GM23338 (cell line): Measurements from ENCODE around the gene UMODL1. TPM values are rescaled to one million over a fixed set of nuclear protein-coding genes. Genes with fewer than 3 reads are reported as not detected.

Experiments used
- ATAC-seq: fragments of 200-7000 bp; cut with Tn5 transposase; 3 replicates; pipeline ENCODE4 v1.9.1; 2020
- DNase-seq: peaks from one replicate; pipeline ENCODE4 v3.0.0-alpha.2; 2015; ENCODE audit warnings: low spot score
- H2AFZ ChIP-seq: fragments of 200-600 bp; sonication (generic); 2 replicates; pipeline ENCODE4 v1.8.0; 2016; ENCODE audit warnings: antibody characterized with exemption, mild to moderate bottlenecking, moderate library complexity
- H3F3A ChIP-seq: fragments of 200-600 bp; sonication (generic); replicated peaks from 2 replicates; pipeline ENCODE4 v1.8.0; 2017; ENCODE audit warnings: antibody characterized with exemption, mixed run types, low read depth
- H3K27ac ChIP-seq: fragments of 200-600 bp; sonication (generic); 2 replicates; pipeline ENCODE4 v1.6.1; 2016; ENCODE audit warnings: low read depth
- H3K27me3 ChIP-seq: fragments of 200-600 bp; sonication (generic); 2 replicates; pipeline ENCODE4 v1.8.0; 2016; ENCODE audit warnings: mild to moderate bottlenecking, mixed run types, moderate library complexity; ENCODE audit not compliant: insufficient read depth
- H3K36me3 ChIP-seq: fragments of 200-600 bp; sonication (generic); 2 replicates; pipeline ENCODE4 v1.8.0; 2016; ENCODE audit warnings: mild to moderate bottlenecking; ENCODE audit not compliant: insufficient read depth
- H3K4me1 ChIP-seq: fragments of 200-600 bp; sonication (generic); 2 replicates; pipeline ENCODE4 v1.8.0; 2016; ENCODE audit warnings: mild to moderate bottlenecking, moderate library complexity; ENCODE audit not compliant: insufficient read depth
- H3K4me2 ChIP-seq: fragments of 200-600 bp; sonication (generic); 2 replicates; pipeline ENCODE4 v1.7.1; 2017; ENCODE audit warnings: mixed run types
- H3K4me3 ChIP-seq: fragments of 200-600 bp; sonication (generic); 2 replicates; pipeline ENCODE4 v1.6.1; 2016; ENCODE audit warnings: mixed run types
- H3K79me2 ChIP-seq: fragments of 200-600 bp; sonication (generic); replicated peaks from 2 replicates; pipeline ENCODE4 v1.8.0; 2017; ENCODE audit warnings: mild to moderate bottlenecking; ENCODE audit not compliant: insufficient read depth
- H3K9me2 ChIP-seq: fragments of 200-600 bp; sonication (generic); 2 replicates; pipeline ENCODE4 v1.8.0; 2017; ENCODE audit not compliant: insufficient read depth
- H4K20me1 ChIP-seq: fragments of 200-600 bp; sonication (generic); replicated peaks from 2 replicates; pipeline ENCODE4 v1.8.0; 2017; ENCODE audit warnings: mild to moderate bottlenecking; ENCODE audit not compliant: insufficient read depth
- H3K27ac Mint-ChIP-seq: 2 replicates; pipeline ENCODE4 v1.8.0; 2020; ENCODE audit warnings: inconsistent platforms, mild to moderate bottlenecking, moderate library complexity, mixed read lengths
- H3K27me3 Mint-ChIP-seq: 3 replicates; pipeline ENCODE4 v1.8.0; 2022; ENCODE audit warnings: low read depth, mild to moderate bottlenecking, moderate library complexity, mixed read lengths, inconsistent platforms; ENCODE audit not compliant: insufficient read depth, poor library complexity
- H3K36me3 Mint-ChIP-seq: 3 replicates; pipeline ENCODE4 v1.8.0; 2021; ENCODE audit warnings: low read depth, mild to moderate bottlenecking, inconsistent platforms, moderate library complexity, mixed read lengths
- H3K4me1 Mint-ChIP-seq: 3 replicates; pipeline ENCODE4 v1.8.0; 2020; ENCODE audit warnings: mild to moderate bottlenecking, inconsistent platforms, mixed read lengths
- H3K4me3 Mint-ChIP-seq: 3 replicates; pipeline ENCODE4 v1.8.0; 2021; ENCODE audit warnings: moderate library complexity, mild to moderate bottlenecking, inconsistent platforms, mixed read lengths
- H3K9me3 Mint-ChIP-seq: 3 replicates; pipeline ENCODE4 v1.8.0; 2020; ENCODE audit warnings: moderate library complexity, mild to moderate bottlenecking, inconsistent platforms, mixed read lengths
- CREB1 ChIP-seq: fragments of 250-450 bp; sonication (Bioruptor Pico); IDR thresholded peaks from 2 replicates; pipeline ENCODE4 v1.5.0; 2020; ENCODE audit warnings: low read depth, mild to moderate bottlenecking, moderate library complexity
- EZH2 ChIP-seq: fragments of 200-600 bp; sonication (generic); IDR thresholded peaks from one replicate; pipeline ENCODE4 v1.8.0; 2017; ENCODE audit warnings: antibody characterized with exemption, mild to moderate bottlenecking, low read depth; ENCODE audit not compliant: unreplicated experiment
- EZH2phosphoT487 ChIP-seq: fragments of 200-600 bp; sonication (generic); IDR thresholded peaks from one replicate; pipeline ENCODE4 v1.8.1; 2018; ENCODE audit warnings: antibody characterized with exemption; ENCODE audit not compliant: unreplicated experiment
- JUNB ChIP-seq: IDR thresholded peaks from one replicate; pipeline ENCODE4 v1.6.1; 2016; ENCODE audit warnings: antibody characterized with exemption; ENCODE audit not compliant: unreplicated experiment
- NANOG ChIP-seq: IDR thresholded peaks from 2 replicates; pipeline ENCODE4 v1.6.1; 2016; ENCODE audit warnings: antibody characterized with exemption, borderline replicate concordance
- POLR2AphosphoS5 ChIP-seq: IDR thresholded peaks from 2 replicates; pipeline ENCODE4 v1.6.1; 2016; ENCODE audit warnings: antibody characterized with exemption, low read depth
- ZNF114 ChIP-seq: fragments of 250-450 bp; sonication (Bioruptor Pico); IDR thresholded peaks from 2 replicates; pipeline ENCODE4 v1.5.0; 2020; ENCODE audit warnings: mild to moderate bottlenecking, moderate library complexity
- ZNF331 ChIP-seq: fragments of 250-450 bp; sonication (Bioruptor Pico); IDR thresholded peaks from 2 replicates; pipeline ENCODE4 v1.5.0; 2020; ENCODE audit warnings: low read depth, mild to moderate bottlenecking, moderate library complexity
- polyA plus RNA-seq: library from polyadenylated mRNA; unstranded; fragments of >200 nt; fragmentation: Nextera tagmentation; extraction: Ambion mirVana; gene quantifications from 2 replicates; pipeline ENCODE4 v1.2.1, GENCODE V29; 2016
- total RNA-seq: library from RNA; depleted of rRNA; stranded (reverse); fragments of >200 nt; shearing (Covaris generic); gene quantifications from 2 replicates; pipeline ENCODE4 v1.2.3, GENCODE V29; 2014
- TF ChIP-seq, protein P1 (sequence below), 2 experiments: fragments of 200-600 bp in 1 of 2; sonication (generic) in 1 of 2; conservative IDR thresholded peaks; 2 replicates each; pipeline versions ENCODE4 v1.5.1 to v1.6.1; 2016 to 2017; ENCODE audit warnings: antibody characterized with exemption in 2 of 2, low read depth in 2 of 2, mild to moderate bottlenecking in 2 of 2, moderate library complexity in 1 of 2
- TF ChIP-seq, protein P2 (sequence below): IDR thresholded peaks from 2 replicates; pipeline ENCODE4 v1.6.1; 2016; ENCODE audit warnings: antibody characterized with exemption
- TF ChIP-seq, protein P3 (sequence below): fragments of 250-450 bp; sonication (Bioruptor Pico); IDR thresholded peaks from 2 replicates; pipeline ENCODE4 v1.5.0; 2020; ENCODE audit warnings: mild to moderate bottlenecking, moderate library complexity

The UMODL1 gene
- total and polyA plus RNA-seq, 2 experiments from 2014 or later: not detected

DNA sequence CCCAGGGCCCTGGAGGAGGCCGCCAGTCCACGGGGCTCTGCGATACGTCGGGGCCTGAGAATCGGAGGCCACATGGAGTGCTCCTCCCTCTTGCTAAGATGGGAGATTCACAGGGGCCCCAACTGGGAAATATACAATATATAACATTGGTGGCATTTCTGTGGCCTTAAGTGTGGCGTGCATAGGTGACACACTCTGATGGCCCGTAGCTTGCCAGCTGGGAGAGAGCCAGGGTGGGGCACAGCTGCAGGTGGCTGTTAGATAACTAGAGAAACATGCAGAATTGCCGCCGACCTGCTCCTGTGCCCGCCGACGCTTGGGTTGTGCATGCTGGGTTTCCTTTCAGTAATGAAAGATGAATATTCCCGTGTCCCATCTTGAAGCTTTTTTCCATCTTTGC, 30.1 kb downstream of the UMODL1 start:
- Mint-ChIP-seq H3K27ac (no peak overlapping the region), H3K36me3 (no peaks in the 10 kb centered on the region; the same call in 2 of the 3 replicates), H3K4me1 (peaks cover 8% of the 10 kb centered on the region), H3K27me3 (peaks cover 8% of the 10 kb centered on the region), H3K9me3 (no peaks in the 10 kb centered on the region), H3K4me3 (no peak overlapping the region)
- TF ChIP-seq EZH2 (no peak), CREB1 (CRISPR knock-in tag) (no peak), POLR2AphosphoS5 (no peak), EZH2phosphoT487 (no peak), ZNF331 (no peak), NANOG (no peak), JUNB (no peak), ZNF114 (CRISPR knock-in tag) (no peak)
- TF ChIP-seq, protein P1, sequence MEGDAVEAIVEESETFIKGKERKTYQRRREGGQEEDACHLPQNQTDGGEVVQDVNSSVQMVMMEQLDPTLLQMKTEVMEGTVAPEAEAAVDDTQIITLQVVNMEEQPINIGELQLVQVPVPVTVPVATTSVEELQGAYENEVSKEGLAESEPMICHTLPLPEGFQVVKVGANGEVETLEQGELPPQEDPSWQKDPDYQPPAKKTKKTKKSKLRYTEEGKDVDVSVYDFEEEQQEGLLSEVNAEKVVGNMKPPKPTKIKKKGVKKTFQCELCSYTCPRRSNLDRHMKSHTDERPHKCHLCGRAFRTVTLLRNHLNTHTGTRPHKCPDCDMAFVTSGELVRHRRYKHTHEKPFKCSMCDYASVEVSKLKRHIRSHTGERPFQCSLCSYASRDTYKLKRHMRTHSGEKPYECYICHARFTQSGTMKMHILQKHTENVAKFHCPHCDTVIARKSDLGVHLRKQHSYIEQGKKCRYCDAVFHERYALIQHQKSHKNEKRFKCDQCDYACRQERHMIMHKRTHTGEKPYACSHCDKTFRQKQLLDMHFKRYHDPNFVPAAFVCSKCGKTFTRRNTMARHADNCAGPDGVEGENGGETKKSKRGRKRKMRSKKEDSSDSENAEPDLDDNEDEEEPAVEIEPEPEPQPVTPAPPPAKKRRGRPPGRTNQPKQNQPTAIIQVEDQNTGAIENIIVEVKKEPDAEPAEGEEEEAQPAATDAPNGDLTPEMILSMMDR (conservative IDR thresholded peaks at IDR 0.05; ENCODE audit: low read depth in 2 of 2): no peak
- TF ChIP-seq, protein P2, sequence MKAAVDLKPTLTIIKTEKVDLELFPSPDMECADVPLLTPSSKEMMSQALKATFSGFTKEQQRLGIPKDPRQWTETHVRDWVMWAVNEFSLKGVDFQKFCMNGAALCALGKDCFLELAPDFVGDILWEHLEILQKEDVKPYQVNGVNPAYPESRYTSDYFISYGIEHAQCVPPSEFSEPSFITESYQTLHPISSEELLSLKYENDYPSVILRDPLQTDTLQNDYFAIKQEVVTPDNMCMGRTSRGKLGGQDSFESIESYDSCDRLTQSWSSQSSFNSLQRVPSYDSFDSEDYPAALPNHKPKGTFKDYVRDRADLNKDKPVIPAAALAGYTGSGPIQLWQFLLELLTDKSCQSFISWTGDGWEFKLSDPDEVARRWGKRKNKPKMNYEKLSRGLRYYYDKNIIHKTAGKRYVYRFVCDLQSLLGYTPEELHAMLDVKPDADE: no peak
- TF ChIP-seq, protein P3, sequence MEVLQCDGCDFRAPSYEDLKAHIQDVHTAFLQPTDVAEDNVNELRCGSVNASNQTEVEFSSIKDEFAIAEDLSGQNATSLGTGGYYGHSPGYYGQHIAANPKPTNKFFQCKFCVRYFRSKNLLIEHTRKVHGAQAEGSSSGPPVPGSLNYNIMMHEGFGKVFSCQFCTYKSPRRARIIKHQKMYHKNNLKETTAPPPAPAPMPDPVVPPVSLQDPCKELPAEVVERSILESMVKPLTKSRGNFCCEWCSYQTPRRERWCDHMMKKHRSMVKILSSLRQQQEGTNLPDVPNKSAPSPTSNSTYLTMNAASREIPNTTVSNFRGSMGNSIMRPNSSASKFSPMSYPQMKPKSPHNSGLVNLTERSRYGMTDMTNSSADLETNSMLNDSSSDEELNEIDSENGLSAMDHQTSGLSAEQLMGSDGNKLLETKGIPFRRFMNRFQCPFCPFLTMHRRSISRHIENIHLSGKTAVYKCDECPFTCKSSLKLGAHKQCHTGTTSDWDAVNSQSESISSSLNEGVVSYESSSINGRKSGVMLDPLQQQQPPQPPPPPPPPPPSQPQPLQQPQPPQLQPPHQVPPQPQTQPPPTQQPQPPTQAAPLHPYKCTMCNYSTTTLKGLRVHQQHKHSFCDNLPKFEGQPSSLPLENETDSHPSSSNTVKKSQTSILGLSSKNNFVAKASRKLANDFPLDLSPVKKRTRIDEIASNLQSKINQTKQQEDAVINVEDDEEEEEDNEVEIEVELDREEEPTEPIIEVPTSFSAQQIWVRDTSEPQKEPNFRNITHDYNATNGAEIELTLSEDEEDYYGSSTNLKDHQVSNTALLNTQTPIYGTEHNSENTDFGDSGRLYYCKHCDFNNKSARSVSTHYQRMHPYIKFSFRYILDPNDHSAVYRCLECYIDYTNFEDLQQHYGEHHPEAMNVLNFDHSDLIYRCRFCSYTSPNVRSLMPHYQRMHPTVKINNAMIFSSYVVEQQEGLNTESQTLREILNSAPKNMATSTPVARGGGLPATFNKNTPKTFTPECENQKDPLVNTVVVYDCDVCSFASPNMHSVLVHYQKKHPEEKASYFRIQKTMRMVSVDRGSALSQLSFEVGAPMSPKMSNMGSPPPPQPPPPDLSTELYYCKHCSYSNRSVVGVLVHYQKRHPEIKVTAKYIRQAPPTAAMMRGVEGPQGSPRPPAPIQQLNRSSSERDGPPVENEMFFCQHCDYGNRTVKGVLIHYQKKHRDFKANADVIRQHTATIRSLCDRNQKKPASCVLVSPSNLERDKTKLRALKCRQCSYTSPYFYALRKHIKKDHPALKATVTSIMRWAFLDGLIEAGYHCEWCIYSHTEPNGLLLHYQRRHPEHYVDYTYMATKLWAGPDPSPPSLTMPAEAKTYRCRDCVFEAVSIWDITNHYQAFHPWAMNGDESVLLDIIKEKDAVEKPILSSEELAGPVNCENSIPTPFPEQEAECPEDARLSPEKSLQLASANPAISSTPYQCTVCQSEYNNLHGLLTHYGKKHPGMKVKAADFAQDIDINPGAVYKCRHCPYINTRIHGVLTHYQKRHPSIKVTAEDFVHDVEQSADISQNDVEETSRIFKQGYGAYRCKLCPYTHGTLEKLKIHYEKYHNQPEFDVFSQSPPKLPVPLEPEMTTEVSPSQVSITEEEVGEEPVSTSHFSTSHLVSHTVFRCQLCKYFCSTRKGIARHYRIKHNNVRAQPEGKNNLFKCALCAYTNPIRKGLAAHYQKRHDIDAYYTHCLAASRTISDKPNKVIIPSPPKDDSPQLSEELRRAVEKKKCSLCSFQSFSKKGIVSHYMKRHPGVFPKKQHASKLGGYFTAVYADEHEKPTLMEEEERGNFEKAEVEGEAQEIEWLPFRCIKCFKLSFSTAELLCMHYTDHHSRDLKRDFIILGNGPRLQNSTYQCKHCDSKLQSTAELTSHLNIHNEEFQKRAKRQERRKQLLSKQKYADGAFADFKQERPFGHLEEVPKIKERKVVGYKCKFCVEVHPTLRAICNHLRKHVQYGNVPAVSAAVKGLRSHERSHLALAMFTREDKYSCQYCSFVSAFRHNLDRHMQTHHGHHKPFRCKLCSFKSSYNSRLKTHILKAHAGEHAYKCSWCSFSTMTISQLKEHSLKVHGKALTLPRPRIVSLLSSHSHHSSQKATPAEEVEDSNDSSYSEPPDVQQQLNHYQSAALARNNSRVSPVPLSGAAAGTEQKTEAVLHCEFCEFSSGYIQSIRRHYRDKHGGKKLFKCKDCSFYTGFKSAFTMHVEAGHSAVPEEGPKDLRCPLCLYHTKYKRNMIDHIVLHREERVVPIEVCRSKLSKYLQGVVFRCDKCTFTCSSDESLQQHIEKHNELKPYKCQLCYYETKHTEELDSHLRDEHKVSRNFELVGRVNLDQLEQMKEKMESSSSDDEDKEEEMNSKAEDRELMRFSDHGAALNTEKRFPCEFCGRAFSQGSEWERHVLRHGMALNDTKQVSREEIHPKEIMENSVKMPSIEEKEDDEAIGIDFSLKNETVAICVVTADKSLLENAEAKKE: no peak
- H3K4me1 ChIP-seq: no peaks in the 10 kb centered on the region
- H3K9me2 ChIP-seq: no peaks in the 10 kb centered on the region
- H3F3A ChIP-seq: no peaks in the 10 kb centered on the region
- H3K27me3 ChIP-seq: no peaks in the 10 kb centered on the region
- no peaks in the 10 kb centered on the region for H3K36me3 ChIP-seq
- no peak overlapping the region for H2AFZ ChIP-seq
- no peak overlapping the region for H3K4me3 ChIP-seq
- H4K20me1 ChIP-seq: no peaks in the 10 kb centered on the region
- H3K4me2 ChIP-seq: no peak overlapping the region
- ATAC-seq (no peak), DNase-seq (no peak)
- H3K79me2 ChIP-seq: no peaks in the 10 kb centered on the region
- no peak overlapping the region for H3K27ac ChIP-seq
